Measurements from ENCODE around the gene SEPTIN10.

The SEPTIN10 gene

DNA sequence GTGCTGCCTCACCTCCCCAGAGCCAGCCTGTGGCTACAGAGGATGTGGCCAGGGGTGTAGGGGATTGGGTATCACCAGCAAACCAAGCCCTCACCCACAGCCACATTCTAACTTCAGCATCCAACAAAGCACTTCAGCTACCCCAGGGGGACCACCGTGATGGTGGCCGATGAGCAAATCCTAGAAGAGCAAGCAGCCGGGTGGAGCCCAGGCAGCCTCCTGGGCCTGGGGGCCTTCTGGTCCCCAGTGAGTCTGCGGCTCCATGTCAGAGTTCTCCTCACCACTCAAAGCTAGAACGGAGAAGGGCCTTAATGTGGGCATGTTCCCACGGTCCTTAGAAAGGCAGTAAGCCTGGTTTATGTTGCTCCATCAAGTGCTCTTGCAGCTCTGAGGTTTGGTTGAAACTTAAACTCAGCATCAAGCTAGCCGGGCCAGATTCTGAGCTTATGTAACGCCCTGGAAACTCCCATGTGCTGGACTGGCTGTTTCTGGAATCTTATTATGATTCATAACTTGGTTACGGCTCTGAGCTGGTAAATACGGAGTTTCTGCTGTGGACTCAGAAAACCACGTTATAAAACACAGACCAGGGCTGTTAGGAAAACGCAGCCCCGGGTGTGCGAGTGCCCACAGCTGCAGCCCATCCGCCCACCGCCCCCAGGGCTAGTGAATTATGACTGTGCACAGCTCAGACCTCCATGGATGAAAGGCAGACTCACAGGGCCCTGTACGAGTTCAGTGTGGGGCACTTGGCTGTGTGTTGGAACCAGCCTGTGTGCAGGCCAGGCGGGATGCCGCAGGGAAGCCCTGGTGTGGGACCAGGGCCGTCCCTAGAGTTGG lies 99.8 kb downstream of the SEPTIN10 start:
- DNase-seq (ENCODE audit: low read depth in 2 of 2), result peak; percentile 88 to 93
- TF ChIP-seq, protein P1, sequence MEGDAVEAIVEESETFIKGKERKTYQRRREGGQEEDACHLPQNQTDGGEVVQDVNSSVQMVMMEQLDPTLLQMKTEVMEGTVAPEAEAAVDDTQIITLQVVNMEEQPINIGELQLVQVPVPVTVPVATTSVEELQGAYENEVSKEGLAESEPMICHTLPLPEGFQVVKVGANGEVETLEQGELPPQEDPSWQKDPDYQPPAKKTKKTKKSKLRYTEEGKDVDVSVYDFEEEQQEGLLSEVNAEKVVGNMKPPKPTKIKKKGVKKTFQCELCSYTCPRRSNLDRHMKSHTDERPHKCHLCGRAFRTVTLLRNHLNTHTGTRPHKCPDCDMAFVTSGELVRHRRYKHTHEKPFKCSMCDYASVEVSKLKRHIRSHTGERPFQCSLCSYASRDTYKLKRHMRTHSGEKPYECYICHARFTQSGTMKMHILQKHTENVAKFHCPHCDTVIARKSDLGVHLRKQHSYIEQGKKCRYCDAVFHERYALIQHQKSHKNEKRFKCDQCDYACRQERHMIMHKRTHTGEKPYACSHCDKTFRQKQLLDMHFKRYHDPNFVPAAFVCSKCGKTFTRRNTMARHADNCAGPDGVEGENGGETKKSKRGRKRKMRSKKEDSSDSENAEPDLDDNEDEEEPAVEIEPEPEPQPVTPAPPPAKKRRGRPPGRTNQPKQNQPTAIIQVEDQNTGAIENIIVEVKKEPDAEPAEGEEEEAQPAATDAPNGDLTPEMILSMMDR (IDR thresholded peaks at IDR 0.05; ENCODE audit: low read depth, low read length), result no peak
- no peak overlapping the region for H3K4me3 ChIP-seq (replicated peaks in 1 of 2; ENCODE audit: low read depth in 2 of 2, low read length in 2 of 2)

DNA sequence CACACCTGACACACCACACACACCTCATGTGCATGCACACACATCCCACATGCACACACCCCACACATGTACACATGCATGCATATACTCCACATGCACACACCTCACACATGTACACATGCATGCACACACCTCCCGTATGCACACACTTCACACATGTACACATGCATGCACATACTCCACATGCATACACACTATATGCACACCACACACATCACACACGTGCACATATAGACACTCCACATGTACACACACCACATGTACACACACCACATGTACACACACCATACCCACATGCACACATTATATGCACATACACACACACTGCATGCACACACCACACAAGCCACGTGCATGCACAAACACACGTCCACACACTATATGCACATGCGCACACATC lies 100.5 kb downstream of the SEPTIN10 start:
- DNase-seq (ENCODE audit: low read depth in 2 of 2), result no peak
- TF ChIP-seq, protein P1 (IDR thresholded peaks at IDR 0.05; ENCODE audit: low read depth, low read length), result no peak
- H3K4me3 ChIP-seq (replicated peaks in 1 of 2; ENCODE audit: low read depth in 2 of 2, low read length in 2 of 2), result no peak overlapping the region

DNA sequence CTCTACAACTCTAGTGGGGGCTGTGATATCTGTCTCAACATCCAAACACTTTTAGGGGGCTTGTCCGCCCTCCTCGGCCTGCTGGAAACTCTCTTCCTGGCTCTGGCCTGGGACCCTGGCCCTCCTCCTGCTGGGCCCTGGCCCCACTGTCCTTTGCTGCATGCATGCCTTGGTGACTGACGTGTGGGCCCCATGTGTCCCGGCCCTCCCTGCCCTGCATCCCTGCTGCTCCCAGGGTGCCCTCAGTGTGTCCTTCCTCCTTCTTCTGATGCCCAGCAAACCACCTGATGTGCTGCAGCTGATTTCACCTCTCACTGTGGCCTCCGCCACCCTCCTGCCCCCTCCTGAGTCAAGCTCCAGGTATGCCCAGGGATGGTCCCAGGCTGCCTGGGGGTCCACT lies 101.7 kb downstream of the SEPTIN10 start:
- H3K4me3 ChIP-seq (replicated peaks in 1 of 2; ENCODE audit: low read depth in 2 of 2, low read length in 2 of 2), result no peak overlapping the region
- no peak for DNase-seq (ENCODE audit: low read depth in 2 of 2)
- TF ChIP-seq, protein P1 (IDR thresholded peaks at IDR 0.05; ENCODE audit: low read depth, low read length), result no peak

DNA sequence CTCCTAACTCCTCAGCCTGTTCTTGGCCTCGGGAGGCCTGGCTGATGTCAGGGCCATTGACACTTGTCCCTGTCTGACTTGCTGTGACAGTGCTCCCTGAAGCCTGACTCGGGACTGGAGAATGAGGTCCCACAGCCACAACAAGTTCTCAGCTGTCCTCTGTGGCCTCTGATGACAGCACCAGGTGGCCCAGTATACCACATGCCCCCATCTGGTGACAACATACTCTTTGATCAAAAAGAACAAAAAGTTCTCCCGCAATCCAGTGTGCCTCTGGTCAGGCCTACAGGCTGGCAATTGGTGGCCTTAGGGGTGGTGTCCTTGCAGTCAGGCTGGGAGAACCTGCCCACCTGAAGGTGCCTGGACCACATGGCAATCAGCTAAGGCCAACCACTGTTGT lies 102.6 kb downstream of the SEPTIN10 start:
- no peak overlapping the region for H3K4me3 ChIP-seq (replicated peaks in 1 of 2; ENCODE audit: low read depth in 2 of 2, low read length in 2 of 2)
- TF ChIP-seq, protein P1 (IDR thresholded peaks at IDR 0.05; ENCODE audit: low read depth, low read length), result no peak
- DNase-seq (ENCODE audit: low read depth in 2 of 2), result no peak

DNA sequence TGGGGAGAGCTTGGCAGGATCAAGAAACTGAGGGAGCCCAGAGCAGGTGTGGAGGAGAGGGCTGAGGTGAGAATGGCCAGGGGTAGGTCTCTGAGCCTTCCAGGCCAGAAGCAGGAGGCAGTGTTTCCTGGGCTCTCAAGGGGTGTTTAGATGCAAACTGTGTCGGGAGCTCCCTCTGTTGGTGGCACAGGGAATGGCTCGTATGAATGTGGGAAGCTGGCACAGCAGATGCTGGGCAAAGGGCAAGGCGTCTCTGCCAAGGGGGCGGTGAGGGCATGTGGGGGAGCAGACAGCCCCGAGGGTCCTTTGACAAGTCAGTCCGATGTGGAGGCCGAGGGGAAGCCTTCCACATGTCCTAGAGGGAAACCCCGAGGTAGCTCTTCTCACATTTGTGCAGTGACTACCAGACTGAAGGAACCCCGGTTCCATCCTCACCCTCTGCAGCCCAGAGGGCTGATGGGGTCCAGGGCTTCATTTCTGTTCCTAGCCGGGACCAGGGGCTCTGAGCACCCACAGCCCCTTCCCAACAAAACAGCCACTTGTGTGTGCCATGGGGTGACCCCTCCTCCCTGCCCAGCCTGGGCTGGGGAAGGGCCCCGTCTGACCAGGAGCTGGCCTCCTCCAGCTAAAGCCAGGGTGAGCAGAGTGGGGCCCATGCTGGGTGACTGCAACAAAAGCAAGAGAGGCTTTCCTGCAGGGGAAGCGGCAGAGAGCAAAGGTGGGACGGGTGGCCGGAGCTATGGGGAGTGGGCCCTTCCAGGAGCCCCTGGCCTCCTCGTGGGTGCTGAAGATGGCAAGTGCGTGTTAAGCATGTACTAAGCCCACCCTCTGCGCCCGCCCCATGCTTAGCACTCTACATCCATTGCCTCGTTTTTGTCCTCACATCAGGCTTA lies 103.4 kb downstream of the SEPTIN10 start:
- TF ChIP-seq, protein P1 (IDR thresholded peaks at IDR 0.05; ENCODE audit: low read depth, low read length), result peak; percentile 98
- peak; percentile 82 to 84 for DNase-seq (ENCODE audit: low read depth in 2 of 2)

DNA sequence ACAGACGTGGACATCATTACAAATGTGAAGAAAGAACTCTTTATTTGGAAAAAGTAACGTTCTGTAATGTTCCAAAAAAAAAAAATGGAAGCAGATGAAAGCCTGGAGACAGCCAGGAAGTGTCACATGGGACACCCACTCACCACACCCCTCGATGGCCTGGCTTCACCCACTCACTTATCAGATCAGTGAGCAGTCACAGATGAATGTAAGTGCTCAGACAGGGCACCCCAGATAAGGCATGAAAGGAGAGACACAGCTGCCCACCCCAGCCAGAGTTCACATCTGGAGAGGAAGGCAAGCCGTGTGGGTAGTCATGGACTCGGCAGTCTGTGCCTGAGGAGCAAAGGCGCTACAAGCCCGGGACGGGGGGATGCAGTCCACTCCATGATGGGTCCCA lies 105.2 kb downstream of the SEPTIN10 start:
- H3K4me3 ChIP-seq (replicated peaks in 1 of 2; ENCODE audit: low read depth in 2 of 2, low read length in 2 of 2), result no peak overlapping the region
- no peak for DNase-seq (ENCODE audit: low read depth in 2 of 2)
- TF ChIP-seq, protein P1 (IDR thresholded peaks at IDR 0.05; ENCODE audit: low read depth, low read length), result no peak

More for the DNA sequence above, 103.4 kb downstream of the SEPTIN10 start:
- H3K4me3 ChIP-seq (replicated peaks in 1 of 2; ENCODE audit: low read depth in 2 of 2, low read length in 2 of 2), result no peak overlapping the region
